Measurements from ENCODE around the gene TP53AIP1. TPM values are rescaled to one million over a fixed set of nuclear protein-coding genes. Genes with fewer than 3 reads are reported as not detected.

TP53AIP1 gene
- polyA plus RNA-seq, 4 donors: 0.07 to 0.18 TPM; not detected in 2

DNA sequence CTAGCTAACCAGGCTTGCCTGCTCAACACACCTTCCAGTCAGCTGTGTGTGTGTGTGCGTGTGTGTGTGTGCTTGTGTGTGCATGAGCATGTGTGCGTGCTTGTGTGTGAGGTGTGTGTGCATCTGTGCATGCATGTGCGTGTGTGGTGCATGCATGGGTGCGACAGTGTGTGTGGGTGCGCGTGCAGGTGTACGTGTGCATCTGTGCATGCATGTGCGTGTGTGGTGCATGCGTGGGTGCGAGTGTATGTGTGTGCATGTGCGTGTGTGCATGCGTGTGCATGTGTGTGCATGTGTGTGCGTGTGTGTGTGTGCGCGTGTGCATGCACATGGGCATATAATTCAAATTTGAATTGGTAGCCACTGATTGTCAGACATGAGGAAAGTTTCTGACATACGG, 10.5 kb upstream of the TP53AIP1 start:
- Histone ChIP-seq H3K9me3 (ENCODE audit: control insufficient read depth in 2 of 2, insufficient read depth in 1 of 2, low read depth in 1 of 2, low read length in 1 of 2) (no peaks in the 10 kb centered on the region), H3K36me3 (ENCODE audit: control insufficient read depth in 3 of 3, insufficient read depth in 2 of 3, low read depth in 1 of 3, low read length in 3 of 3) (no peaks in the 10 kb centered on the region), H3K27ac (ENCODE audit: low read depth in 1 of 3, low read length in 2 of 3) (no peak overlapping the region), H3K4me3 (ENCODE audit: low read depth in 1 of 3, low read length in 3 of 3) (no peak overlapping the region), H3K27me3 (ENCODE audit: control insufficient read depth in 3 of 3, insufficient read depth in 3 of 3, low read length in 3 of 3) (no peaks in the 10 kb centered on the region), H3K4me1 (ENCODE audit: control insufficient read depth in 3 of 3, insufficient read depth in 2 of 3, low read depth in 1 of 3, low read length in 2 of 3) (no peaks in the 10 kb centered on the region)
- FAIRE-seq (no peak), DNase-seq (no peak)
- 89 to 95% (median 94%) methylated on average over 16 of the region's 16 CpGs for WGBS, 3 donors

DNA sequence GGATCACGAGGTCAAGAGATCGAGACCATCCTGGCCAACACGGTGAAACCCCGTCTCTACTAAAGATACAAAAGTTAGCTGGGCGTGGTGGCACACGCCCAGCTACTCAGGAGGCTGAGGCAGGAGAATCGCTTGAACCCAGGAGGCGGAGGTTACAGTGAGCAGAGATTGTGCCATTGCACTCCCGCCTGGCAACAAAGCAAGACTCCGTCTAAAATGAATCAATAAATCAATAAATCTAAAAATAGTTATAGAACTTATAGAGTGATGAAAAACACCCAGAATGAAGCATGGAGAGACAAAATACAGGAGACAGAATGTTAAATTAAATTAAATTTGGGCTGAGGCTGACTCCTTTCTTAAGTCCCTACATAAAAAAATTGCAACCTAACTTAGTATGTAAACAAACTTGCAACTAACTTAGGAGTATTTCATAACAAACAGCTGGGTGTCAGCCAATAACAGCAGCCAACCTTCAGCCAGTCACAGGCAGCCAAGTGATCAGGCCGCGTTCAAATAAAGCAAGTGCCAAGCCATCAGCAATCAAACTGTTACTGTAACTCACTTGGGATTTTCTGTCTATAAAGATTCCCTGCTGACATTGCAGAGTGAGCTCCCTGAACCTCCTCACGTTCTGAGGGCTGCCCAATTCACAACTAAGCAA, 7.3 kb upstream of the TP53AIP1 start:
- H3K36me3 ChIP-seq (ENCODE audit: control insufficient read depth in 3 of 3, insufficient read depth in 2 of 3, low read depth in 1 of 3, low read length in 3 of 3): no peaks in the 10 kb centered on the region

DNA sequence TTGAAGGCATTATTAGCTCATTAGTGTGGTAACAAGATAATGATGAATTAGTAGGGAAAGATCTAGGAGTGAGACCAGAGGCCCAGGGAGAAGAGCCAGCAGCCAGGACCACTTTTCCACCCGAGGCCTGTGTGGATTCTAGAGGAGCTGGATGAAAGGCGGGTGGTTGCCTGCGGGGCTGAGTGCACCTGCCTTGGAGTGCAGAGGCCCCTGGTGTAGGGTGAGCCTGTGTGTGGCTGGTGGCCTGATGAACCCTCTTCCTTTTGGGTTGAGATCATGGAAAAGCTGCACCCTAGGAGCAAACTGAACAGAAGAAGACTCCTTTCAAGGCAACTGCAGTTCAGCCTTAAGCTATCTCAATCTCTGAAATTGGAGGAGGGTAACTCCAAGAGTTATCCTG, 5.9 kb upstream of the TP53AIP1 start:
- no peaks in the 10 kb centered on the region for H3K36me3 ChIP-seq (ENCODE audit: control insufficient read depth in 3 of 3, insufficient read depth in 2 of 3, low read depth in 1 of 3, low read length in 3 of 3)
- FAIRE-seq (no peak), DNase-seq (no peak)
- H3K27ac ChIP-seq (ENCODE audit: low read depth in 1 of 3, low read length in 2 of 3): no peak overlapping the region
- H3K27me3 ChIP-seq (ENCODE audit: control insufficient read depth in 3 of 3, insufficient read depth in 3 of 3, low read length in 3 of 3): no peaks in the 10 kb centered on the region
- H3K4me3 ChIP-seq (ENCODE audit: low read depth in 1 of 3, low read length in 3 of 3): no peak overlapping the region
- H3K9me3 ChIP-seq (ENCODE audit: control insufficient read depth in 2 of 2, insufficient read depth in 1 of 2, low read depth in 1 of 2, low read length in 1 of 2): no peaks in the 10 kb centered on the region
- no peaks in the 10 kb centered on the region for H3K4me1 ChIP-seq (ENCODE audit: control insufficient read depth in 3 of 3, insufficient read depth in 2 of 3, low read depth in 1 of 3, low read length in 2 of 3)
- 61 to 79% (median 67%) methylated on average over 3 of the region's 3 CpGs for WGBS, 3 donors

More for the DNA sequence above, 7.3 kb upstream of the TP53AIP1 start:
- Histone ChIP-seq H3K4me3 (ENCODE audit: low read depth in 1 of 3, low read length in 3 of 3) (no peak overlapping the region), H3K4me1 (ENCODE audit: control insufficient read depth in 3 of 3, insufficient read depth in 2 of 3, low read depth in 1 of 3, low read length in 2 of 3) (no peaks in the 10 kb centered on the region), H3K27ac (ENCODE audit: low read depth in 1 of 3, low read length in 2 of 3) (no peak overlapping the region), H3K9me3 (ENCODE audit: control insufficient read depth in 2 of 2, insufficient read depth in 1 of 2, low read depth in 1 of 2, low read length in 1 of 2) (no peaks in the 10 kb centered on the region), H3K27me3 (ENCODE audit: control insufficient read depth in 3 of 3, insufficient read depth in 3 of 3, low read length in 3 of 3) (no peaks in the 10 kb centered on the region)
- FAIRE-seq: no peak
- DNase-seq: no peak
- WGBS, 3 donors: 38 to 70% (median 52%) methylated on average over 13 of the region's 13 CpGs

DNA sequence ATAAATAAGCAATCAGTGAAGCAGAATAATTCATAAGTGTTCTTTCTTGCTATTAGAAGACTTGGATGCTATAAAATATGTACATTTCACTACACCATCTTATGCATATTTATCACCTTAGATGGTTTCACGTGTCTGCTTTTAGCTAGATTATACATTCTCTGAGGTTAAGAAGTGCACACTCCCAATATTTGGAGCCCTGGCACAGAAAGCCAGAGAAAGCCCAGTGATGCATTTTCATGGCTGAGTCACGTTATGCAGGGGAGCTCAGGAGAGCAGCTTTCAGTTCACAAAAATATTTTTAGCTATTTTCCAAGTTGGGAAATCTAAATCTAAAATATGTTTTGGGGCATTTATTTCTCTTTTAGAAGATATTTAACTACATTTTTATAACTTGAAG, 5.1 kb upstream of the TP53AIP1 start:
- FAIRE-seq (no peak), DNase-seq (no peak)
- H3K27ac ChIP-seq (ENCODE audit: low read depth in 1 of 3, low read length in 2 of 3): no peak overlapping the region
- WGBS, 3 donors: 82 to 91% (median 85%) methylated on average over 2 of the region's 2 CpGs
- H3K4me3 ChIP-seq (ENCODE audit: low read depth in 1 of 3, low read length in 3 of 3): no peak overlapping the region
- no peaks in the 10 kb centered on the region for H3K27me3 ChIP-seq (ENCODE audit: control insufficient read depth in 3 of 3, insufficient read depth in 3 of 3, low read length in 3 of 3)
- no peaks in the 10 kb centered on the region for H3K36me3 ChIP-seq (ENCODE audit: control insufficient read depth in 3 of 3, insufficient read depth in 2 of 3, low read depth in 1 of 3, low read length in 3 of 3)
- no peaks in the 10 kb centered on the region for H3K4me1 ChIP-seq (ENCODE audit: control insufficient read depth in 3 of 3, insufficient read depth in 2 of 3, low read depth in 1 of 3, low read length in 2 of 3)
- H3K9me3 ChIP-seq (ENCODE audit: control insufficient read depth in 2 of 2, insufficient read depth in 1 of 2, low read depth in 1 of 2, low read length in 1 of 2): no peaks in the 10 kb centered on the region

DNA sequence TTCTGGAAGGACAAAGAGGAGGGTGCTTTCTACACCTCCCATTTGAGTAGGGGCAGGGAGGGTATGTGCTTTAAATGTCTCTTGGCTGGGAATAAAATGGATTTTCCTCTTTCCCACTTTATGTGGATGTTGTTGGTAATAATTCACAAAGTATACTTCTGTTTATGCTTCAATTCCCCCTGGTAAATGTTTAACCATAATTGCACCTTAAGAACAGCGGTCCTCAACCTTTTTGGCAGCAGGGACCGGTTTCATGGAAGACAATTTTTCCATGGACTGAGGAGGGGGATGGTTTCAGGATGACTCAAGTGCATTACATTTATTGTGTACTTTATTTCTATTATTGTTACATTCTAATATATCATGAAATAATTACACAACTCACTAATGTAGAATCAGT, 4.0 kb upstream of the TP53AIP1 start:
- no peak for FAIRE-seq
- 11 to 57% (median 32%) methylated on average over 2 of the region's 2 CpGs for WGBS, 3 donors

DNA sequence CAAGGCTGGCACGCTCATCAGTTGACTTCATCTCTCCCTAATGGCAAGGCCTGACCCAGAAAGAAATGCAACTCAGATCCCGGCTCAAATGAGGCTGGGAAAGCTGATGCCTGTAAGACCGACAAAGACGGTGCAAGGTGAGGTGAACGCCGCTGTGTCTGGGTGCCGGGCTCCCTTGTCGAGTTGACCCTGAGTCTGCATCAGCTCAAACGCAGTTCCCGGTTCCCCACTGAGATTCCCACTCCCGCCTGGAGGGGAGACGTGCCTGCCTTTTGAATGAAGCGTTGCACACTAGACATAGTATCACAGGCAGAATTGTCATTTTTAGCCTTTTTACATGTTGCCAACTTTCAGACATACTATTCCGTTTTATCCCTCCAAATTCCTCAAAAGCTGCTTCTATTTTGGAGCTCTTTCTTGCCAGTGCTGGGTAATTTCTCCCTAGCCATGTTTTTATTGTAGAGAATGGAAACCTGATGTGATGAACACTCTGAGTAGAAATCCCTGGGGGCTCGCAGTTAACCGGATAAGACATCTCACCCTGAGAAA, 831 bp upstream of the TP53AIP1 start:
- H3K27me3 ChIP-seq (ENCODE audit: control insufficient read depth in 3 of 3, insufficient read depth in 3 of 3, low read length in 3 of 3): no peaks in the 10 kb centered on the region
- 84 to 91% (median 89%) methylated on average over 16 of the region's 16 CpGs for WGBS, 3 donors
- no peaks in the 10 kb centered on the region for H3K36me3 ChIP-seq (ENCODE audit: control insufficient read depth in 3 of 3, insufficient read depth in 2 of 3, low read depth in 1 of 3, low read length in 3 of 3)
- DNase-seq: no peak
- H3K9me3 ChIP-seq (ENCODE audit: control insufficient read depth in 2 of 2, insufficient read depth in 1 of 2, low read depth in 1 of 2, low read length in 1 of 2): no peaks in the 10 kb centered on the region
- no peak overlapping the region for H3K4me3 ChIP-seq (ENCODE audit: low read depth in 1 of 3, low read length in 3 of 3)
- no peaks in the 10 kb centered on the region for H3K4me1 ChIP-seq (ENCODE audit: control insufficient read depth in 3 of 3, insufficient read depth in 2 of 3, low read depth in 1 of 3, low read length in 2 of 3)
- H3K27ac ChIP-seq (ENCODE audit: low read depth in 1 of 3, low read length in 2 of 3): no peak overlapping the region
- no peak for FAIRE-seq

More for the DNA sequence above, 4.0 kb upstream of the TP53AIP1 start:
- no peaks in the 10 kb centered on the region for H3K27me3 ChIP-seq (ENCODE audit: control insufficient read depth in 3 of 3, insufficient read depth in 3 of 3, low read length in 3 of 3)
- H3K4me1 ChIP-seq (ENCODE audit: control insufficient read depth in 3 of 3, insufficient read depth in 2 of 3, low read depth in 1 of 3, low read length in 2 of 3): no peaks in the 10 kb centered on the region
- H3K27ac ChIP-seq (ENCODE audit: low read depth in 1 of 3, low read length in 2 of 3): no peak overlapping the region
- no peak for DNase-seq
- H3K4me3 ChIP-seq (ENCODE audit: low read depth in 1 of 3, low read length in 3 of 3): no peak overlapping the region
- no peaks in the 10 kb centered on the region for H3K36me3 ChIP-seq (ENCODE audit: control insufficient read depth in 3 of 3, insufficient read depth in 2 of 3, low read depth in 1 of 3, low read length in 3 of 3)
- no peaks in the 10 kb centered on the region for H3K9me3 ChIP-seq (ENCODE audit: control insufficient read depth in 2 of 2, insufficient read depth in 1 of 2, low read depth in 1 of 2, low read length in 1 of 2)

DNA sequence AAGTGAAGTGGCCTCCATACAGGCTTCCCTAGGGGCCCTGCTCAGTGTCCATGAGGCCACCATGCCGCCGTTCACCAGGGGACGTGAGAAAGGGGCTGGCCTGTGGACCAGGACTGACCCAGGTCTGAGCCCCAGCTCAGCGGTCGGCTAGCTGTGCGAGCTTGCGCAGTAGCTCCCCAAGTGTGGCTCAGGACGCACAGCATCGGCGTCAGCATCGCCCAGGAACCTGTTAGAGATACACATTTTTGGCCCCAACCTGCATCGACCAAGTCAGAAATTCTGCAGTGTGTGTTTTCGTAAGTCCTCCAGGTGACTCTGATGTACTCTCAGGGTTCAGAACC, 429 bp downstream of the TP53AIP1 start:
- Histone ChIP-seq H3K4me3 (ENCODE audit: low read depth in 1 of 3, low read length in 3 of 3) (no peak overlapping the region), H3K9me3 (ENCODE audit: control insufficient read depth in 2 of 2, insufficient read depth in 1 of 2, low read depth in 1 of 2, low read length in 1 of 2) (no peaks in the 10 kb centered on the region), H3K36me3 (ENCODE audit: control insufficient read depth in 3 of 3, insufficient read depth in 2 of 3, low read depth in 1 of 3, low read length in 3 of 3) (no peaks in the 10 kb centered on the region), H3K4me1 (ENCODE audit: control insufficient read depth in 3 of 3, insufficient read depth in 2 of 3, low read depth in 1 of 3, low read length in 2 of 3) (no peaks in the 10 kb centered on the region), H3K27ac (ENCODE audit: low read depth in 1 of 3, low read length in 2 of 3) (no peak overlapping the region), H3K27me3 (ENCODE audit: control insufficient read depth in 3 of 3, insufficient read depth in 3 of 3, low read length in 3 of 3) (no peaks in the 10 kb centered on the region)
- no peak for DNase-seq
- no peak for FAIRE-seq
- 95 to 96% (median 95%) methylated on average over 13 of the region's 13 CpGs for WGBS, 3 donors

DNA sequence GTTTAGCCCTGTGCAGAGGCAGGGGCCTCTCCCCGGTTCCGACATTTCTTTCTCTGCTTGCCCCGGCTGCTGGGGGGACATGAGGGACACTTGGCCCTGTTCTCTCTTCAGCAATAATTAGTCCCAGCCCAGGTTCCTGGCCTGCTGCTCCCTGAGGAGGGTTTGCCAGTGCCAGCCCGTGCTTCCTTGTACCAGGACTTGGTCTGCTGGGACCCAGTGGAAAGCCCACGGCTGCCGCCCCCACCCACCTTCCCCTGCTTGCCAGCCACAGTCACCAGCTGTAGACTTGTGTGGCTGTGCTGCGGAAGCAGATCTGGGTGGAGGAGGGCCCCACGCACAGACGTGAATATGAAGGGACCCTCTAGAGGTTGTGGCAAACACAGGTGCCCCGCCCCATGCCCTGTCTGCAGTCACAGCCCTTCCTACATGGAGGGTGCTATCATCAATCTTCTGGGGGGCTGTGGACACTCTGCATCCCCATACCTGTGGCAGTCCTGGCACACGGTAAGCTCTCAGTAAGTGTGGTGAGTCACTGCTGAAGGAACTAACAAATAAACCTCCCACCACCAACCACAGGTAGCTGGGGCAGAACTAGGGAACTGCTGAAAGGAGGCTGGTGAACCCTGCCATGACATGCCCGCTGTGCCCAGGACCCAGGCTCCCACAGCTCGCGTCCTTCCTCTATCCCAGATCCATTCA, 949 bp downstream of the TP53AIP1 start:
- no peaks in the 10 kb centered on the region for H3K36me3 ChIP-seq (ENCODE audit: control insufficient read depth in 3 of 3, insufficient read depth in 2 of 3, low read depth in 1 of 3, low read length in 3 of 3)
- H3K27ac ChIP-seq (ENCODE audit: low read depth in 1 of 3, low read length in 2 of 3): no peak overlapping the region
- H3K27me3 ChIP-seq (ENCODE audit: control insufficient read depth in 3 of 3, insufficient read depth in 3 of 3, low read length in 3 of 3): no peaks in the 10 kb centered on the region
- DNase-seq (no peak), FAIRE-seq (no peak)
- 84 to 93% (median 91%) methylated on average over 14 of the region's 14 CpGs for WGBS, 3 donors
- H3K4me3 ChIP-seq (ENCODE audit: low read depth in 1 of 3, low read length in 3 of 3): no peak overlapping the region
- H3K4me1 ChIP-seq (ENCODE audit: control insufficient read depth in 3 of 3, insufficient read depth in 2 of 3, low read depth in 1 of 3, low read length in 2 of 3): no peaks in the 10 kb centered on the region
- H3K9me3 ChIP-seq (ENCODE audit: control insufficient read depth in 2 of 2, insufficient read depth in 1 of 2, low read depth in 1 of 2, low read length in 1 of 2): no peaks in the 10 kb centered on the region

Data from small intestine (tissue), 7 donors.